MM.1S (cell line): ENCODE data around the gene RFTN1.

Source experiments
- CTCF ChIP-seq: fragments of 300-600 bp; sonication (generic); IDR thresholded peaks from 2 replicates; pipeline ENCODE4 v1.5.1; 2016; ENCODE audit warnings: antibody characterized with exemption, low read length, mixed read lengths
- EZH2 ChIP-seq: fragments of 300-600 bp; sonication (generic); optimal IDR thresholded peaks from 2 replicates; pipeline ENCODE3; 2017; ENCODE audit warnings: low read depth, mild to moderate bottlenecking, antibody characterized with exemption, low read length, mixed read lengths
- EZH2phosphoT487 ChIP-seq: fragments of 300-600 bp; sonication (generic); IDR thresholded peaks from 2 replicates; pipeline ENCODE4 v1.6.1; 2018; ENCODE audit warnings: antibody characterized with exemption, low read length

DNA sequence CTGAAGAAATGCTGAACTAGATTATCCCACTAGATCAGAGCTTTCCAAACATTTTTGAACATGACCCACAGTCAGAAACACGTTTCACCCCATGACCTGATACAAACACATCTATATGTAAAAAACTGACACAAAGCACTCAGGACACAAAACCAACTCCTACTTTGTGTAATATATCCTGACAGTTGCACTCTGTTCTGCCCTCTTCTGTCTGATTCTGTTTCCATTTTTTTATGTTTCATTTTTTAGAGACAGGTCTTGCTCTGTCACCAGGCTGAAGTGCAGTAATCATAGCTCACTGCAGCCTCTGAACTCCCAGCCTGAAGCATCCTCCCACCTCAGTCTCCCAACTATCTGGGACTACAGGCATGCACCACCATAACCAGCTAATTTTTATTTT, 15.8 kb upstream of the RFTN1 start:
- TF ChIP-seq CTCF (no peak), EZH2 (no peak), EZH2phosphoT487 (no peak)
